GM21576 (cell line): ENCODE measurements around the gene SCG5.

Source experiments
- ATAC-seq: cut with Tn5 transposase; IDR thresholded peaks from one replicate; pipeline ENCODE4 v1.9.1; 2021; ENCODE audit warnings: mild to moderate bottlenecking, moderate library complexity; ENCODE audit not compliant: unreplicated experiment

The SCG5 gene

DNA sequence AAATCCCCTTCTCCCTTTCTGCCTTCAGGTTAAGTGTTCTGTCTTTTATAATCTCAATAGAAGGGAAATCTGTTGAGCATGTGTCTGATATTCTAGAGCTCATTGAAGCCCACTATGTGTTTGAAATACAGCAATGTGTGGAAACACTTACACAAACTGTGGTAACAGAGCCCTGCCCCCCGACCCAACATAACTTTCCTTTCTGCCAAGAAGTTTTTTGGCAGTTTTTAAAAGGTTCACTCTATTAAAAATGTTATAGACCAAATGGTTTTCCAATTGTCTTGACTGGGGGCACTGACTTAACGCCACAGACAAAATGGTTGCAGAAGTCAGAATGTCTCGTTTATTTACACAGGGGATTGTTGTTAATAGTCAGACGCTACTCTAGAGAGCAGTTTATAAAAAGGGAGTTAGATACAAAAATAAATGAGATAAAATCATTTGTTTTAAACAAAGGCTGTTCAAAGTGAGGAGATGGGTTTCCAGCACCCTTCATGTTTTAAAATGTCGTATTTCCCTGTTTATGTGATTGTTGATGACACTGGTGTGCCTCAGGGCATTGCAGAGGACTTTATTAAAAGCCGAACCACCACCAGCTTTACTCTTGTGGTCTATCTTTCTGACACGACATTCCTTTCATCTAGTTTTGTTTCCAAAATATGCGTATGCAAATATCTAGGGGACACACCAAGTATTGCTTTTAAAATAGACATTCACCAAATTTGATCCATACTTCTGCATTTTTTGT lies 49.6 kb downstream of the SCG5 start:
- ATAC-seq: no peak

GRCh38 chr15:32691689-32692038 lies 50.2 kb downstream of the SCG5 start:
- no peak for ATAC-seq

- no peak for ATAC-seq
Measured at GRCh38 chr15:32692286-32692685, 50.8 kb downstream of the SCG5 start.

DNA sequence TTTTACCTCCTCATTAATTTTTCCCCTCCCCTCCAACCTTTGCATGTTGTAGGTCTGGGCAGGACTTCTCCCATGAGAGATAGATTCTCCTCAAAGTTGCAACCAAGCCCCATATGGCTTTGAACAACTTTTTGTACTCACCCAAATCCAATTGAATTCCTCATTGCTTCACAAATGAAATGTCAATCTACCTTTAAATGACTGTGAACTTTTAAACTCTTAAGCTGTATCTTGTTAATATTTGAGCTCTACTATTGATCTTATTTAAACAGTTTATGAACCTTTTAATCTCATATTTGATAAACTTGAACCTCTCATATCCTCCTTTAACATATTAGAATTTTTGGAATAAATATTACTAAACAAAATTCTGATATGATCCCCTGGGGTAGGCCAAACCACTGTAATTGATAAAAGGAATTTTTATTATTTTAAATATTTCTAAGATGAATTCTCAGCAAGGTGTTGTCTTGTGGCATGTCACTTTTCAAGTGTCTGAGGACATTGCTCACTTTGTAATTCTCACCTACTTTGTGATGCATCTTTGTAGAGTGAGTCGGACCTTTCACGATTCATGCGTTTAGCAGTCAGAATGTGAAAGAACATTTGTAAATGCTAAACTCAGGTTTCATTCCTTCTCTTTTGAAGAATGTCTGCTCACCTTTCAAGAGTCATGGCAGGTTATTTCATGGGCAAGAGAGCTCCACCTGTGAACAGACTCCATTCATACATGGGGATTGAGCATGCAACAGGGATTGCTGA lies 52.9 kb downstream of the SCG5 start:
- no peak for ATAC-seq

DNA sequence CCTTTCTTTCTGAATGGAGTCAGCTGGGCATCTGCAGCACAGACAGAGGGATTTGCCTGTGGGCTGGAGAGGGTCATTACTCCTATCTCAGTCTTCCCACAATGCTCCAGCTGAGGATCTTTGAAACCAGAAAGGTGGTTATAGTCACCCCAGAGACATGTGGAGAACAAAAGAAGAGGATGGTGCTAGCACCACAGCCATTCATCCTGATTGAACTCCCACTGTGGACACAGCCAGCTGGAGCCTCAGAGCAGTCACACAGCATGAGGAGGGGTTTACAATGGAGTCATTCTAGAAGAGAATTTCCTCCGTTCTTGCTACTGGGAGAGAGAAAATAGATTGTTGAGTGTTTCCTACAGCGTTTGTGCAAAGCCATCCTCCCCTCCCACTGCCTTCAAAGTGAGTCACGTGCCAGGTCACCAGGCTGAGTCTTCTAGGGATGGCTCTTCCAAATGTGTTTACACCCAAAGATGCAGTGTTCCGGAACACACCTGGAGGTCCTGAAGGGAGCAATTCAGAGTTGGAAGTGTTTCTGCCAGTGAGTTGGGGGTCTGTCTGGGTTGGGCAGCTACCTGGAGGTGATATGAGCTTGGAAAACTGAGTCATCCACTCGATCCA lies 57.4 kb downstream of the SCG5 start:
- ATAC-seq: no peak

DNA sequence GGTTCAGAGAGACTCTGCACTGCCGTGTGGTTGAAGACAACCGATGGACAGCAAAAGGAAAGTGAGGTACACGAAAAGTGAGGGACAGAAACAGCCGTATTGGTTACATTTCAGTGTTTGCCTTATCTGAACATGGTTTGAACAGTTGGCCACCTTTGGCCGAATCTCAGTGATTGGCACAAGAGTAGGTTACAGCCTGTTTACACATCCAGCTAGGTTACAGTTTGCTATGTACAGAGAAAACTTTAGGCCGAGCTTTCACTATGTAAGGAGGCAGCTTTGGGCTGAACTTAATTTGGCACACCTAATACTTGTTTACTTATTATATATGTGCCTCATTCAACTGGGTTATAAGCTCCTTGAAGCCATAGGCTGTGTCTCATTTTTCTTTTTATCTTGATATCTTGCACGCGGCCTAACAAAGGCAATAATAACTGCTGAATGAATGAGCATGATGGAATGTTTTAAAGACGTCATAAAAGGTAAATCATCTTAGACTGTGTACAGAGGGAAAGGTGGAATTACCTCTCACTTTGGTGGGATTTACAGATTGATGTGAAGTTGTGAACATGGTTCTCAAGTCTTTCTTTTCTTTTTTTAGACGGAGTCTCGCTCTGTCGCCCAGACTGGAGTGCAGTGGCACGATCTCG lies 59.1 kb downstream of the SCG5 start:
- ATAC-seq: no peak

GRCh38 chr15:32701863-32702262 lies 60.4 kb downstream of the SCG5 start:
- no peak for ATAC-seq

- no peak for ATAC-seq
Measured at GRCh38 chr15:32704395-32704981, 63.0 kb downstream of the SCG5 start.

GRCh38 chr15:32705446-32705845 lies 63.9 kb downstream of the SCG5 start:
- no peak for ATAC-seq

- ATAC-seq: no peak
Measured at GRCh38 chr15:32706704-32707103, 65.2 kb downstream of the SCG5 start.

DNA sequence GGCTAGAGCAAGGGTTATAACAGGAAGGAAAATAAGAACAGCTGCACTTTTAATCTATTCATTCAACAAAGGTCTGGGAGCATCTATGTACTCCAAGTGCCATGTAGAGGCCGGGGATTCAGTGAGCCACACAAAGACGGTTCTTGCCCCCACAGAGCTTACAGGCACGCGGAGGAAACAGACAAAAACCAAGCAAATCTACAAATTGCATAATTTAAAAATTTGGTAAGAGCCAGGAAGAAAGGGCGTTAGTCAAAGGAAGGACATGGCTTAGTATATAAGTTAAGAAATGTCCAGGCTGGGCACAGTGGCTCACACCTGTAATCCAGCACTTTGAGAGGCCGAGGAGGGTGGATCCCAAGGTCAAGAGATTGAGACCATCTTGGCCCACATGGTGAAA lies 65.9 kb downstream of the SCG5 start:
- ATAC-seq: no peak

- ATAC-seq: no peak
Measured at GRCh38 chr15:32709295-32710033, 68.0 kb downstream of the SCG5 start.

DNA sequence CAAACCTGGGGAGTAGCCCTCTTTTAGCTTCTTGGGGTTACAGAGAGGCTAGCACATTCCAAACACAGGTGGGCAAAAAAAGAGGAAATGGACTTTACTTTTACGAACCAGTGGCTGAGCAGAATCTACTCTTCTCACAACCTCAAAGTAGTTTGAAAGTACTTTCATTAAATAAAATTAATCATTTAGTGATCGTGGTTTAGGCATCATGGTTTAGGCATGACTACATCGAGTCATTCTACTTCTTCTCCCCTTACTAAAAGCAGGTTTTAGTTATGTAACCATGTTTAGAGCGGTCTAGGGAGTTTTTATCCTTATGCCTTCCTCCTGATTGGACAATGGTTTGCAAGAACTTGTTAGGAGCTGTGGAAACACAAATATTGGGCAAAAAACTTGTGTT lies 73.8 kb downstream of the SCG5 start:
- ATAC-seq: no peak

DNA sequence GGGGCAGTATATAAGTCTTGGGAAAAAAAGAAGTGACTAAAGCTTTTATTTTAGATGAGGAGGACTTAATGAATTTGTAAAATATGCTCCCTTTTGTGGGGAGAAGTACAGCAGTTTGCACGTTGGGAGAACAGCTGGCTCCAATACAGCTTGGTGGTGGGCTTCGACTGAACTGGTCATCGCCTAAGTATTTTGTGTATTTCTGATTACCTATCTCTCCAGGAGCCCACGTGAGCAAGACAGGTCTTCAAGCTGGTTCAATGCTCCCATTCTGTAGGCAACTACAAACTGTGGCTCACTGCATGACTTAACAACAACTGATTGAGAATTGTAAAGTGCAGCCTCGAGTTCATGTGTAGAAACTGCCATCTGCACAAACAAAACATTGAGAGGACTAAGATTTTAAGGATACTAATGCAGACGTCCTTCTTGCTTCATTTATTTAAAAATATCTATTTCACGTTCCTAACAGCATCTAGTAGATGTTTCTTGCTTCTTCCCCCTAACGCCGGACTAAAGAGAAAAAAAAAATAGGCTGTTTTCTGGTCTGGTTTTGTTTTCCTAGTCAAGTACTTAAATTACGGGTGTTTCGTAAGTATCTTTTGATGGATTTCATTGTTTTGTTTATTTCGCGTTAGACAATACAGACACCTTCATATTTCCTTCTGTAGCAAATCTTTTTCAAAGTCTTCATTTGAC lies 74.9 kb downstream of the SCG5 start:
- no peak for ATAC-seq

DNA sequence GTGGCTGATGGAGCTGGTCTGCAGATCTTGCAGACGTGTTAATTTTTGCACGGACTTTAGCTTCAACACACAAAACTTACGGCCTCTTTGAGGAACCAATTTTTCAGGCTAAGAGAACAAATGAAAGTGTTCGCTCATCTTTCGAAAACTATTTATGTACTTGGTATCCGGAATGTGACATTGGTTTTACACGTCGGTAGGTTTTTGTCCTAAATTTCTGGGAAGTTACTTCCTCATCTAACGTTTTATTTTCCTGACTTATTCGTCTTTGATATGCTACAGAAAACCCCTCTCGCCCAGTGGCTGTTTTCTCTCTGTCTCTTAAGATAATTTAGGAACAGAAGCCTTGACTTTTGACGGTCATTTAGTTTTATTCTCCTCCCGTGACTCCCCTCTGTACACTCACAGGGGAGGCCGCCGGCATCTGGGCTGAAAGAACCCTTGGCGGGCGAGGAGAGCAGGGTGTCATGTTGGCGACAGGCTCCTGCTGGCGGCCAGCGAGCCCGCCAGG lies 75.5 kb downstream of the SCG5 start:
- no peak for ATAC-seq

DNA sequence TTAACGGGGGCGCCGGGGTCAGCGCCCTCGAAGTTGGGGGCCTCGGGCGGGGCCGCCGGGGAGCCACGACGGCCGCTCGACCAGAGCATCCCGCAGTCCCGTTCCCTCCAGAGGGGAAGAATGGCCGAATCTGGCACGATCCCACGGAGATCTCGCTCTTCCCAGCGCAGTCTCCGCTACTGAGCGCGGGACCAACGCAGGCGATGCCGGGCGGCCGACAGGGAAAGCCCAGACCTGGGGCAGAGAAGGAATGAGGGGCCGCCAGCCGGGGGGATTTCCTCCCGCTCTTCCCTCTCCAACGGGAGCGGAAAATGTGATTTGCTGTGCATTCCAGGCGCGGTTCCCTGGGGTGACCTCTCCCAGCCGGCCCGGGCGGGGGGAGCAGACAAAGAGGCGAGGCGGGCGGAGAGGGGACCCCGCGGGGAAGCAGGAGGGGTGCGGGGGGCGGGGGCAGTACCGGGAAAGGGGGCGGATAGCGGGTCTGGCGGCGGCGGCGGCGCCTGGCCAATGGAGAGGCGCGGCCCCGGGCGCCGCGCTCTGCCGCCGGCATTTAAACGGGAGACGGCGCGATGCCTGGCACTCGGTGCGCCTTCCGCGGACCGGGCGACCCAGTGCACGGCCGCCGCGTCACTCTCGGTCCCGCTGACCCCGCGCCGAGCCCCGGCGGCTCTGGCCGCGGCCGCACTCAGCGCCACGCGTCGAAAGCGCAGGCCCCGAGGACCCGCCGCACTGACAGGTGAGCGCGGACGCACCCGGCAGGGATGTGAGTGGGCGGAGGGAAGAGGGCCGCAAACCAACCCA lies 76.1 kb downstream of the SCG5 start, which contains the start of gene GREM1:
Gene GREM1, plus strand, starts transcription at position 579 of the 801 bp plus-strand sequence. CDS start 12,687 bp downstream, outside the sequence.
- no peak for ATAC-seq

GRCh38 chr15:32718227-32718820 lies 76.8 kb downstream of the SCG5 start:
- ATAC-seq: no peak
